Stomach (tissue), 4 donors: ENCODE data around the gene LHFPL3.

ENCODE experiments used
- POLR2A ChIP-seq, 4 donors: fragments of 450-650 bp; IDR thresholded peaks; one replicate each; pipeline ENCODE4 v1.6.1; 2016; ENCODE audit warnings: antibody characterized with exemption in 4 of 4, control low read depth in 2 of 4, mild to moderate bottlenecking in 1 of 4, moderate library complexity in 1 of 4
- TF ChIP-seq, protein P1 (sequence below), 7 experiments: fragments of 450-650 bp in 4 of 7; fragments of 200-600 bp in 3 of 7; sonication (generic) in 3 of 7; IDR thresholded peaks; one replicate each; pipeline ENCODE4 v1.5.1; 2016 to 2019; ENCODE audit warnings: antibody characterized with exemption in 7 of 7, control low read depth in 2 of 7, mild to moderate bottlenecking in 1 of 7

DNA sequence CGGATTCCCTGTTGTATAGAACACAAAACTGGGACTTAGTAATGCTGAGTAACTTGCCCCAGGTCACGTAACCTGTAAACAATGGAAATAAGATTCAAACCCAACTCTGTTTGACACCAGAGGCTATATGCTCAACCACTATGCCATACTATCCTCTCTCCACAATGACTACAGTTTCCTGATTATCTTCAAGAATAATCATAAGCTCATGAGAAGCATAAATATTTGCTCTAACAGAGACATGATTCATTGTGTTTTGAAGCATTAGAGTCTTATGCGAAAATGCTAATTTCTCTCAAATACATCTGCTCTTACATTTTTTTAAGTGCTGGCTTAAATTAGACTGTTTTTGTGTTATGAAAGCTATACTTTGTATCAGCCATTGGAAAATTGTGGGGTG is 241.3 kb downstream of the LHFPL3 start:
- TF ChIP-seq, protein P1, sequence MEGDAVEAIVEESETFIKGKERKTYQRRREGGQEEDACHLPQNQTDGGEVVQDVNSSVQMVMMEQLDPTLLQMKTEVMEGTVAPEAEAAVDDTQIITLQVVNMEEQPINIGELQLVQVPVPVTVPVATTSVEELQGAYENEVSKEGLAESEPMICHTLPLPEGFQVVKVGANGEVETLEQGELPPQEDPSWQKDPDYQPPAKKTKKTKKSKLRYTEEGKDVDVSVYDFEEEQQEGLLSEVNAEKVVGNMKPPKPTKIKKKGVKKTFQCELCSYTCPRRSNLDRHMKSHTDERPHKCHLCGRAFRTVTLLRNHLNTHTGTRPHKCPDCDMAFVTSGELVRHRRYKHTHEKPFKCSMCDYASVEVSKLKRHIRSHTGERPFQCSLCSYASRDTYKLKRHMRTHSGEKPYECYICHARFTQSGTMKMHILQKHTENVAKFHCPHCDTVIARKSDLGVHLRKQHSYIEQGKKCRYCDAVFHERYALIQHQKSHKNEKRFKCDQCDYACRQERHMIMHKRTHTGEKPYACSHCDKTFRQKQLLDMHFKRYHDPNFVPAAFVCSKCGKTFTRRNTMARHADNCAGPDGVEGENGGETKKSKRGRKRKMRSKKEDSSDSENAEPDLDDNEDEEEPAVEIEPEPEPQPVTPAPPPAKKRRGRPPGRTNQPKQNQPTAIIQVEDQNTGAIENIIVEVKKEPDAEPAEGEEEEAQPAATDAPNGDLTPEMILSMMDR (IDR thresholded peaks at IDR 0.05): no peak
- no peak for TF ChIP-seq POLR2A (IDR thresholded peaks at IDR 0.05)
